ENCODE results near the gene CTNNAL1. TPM values are rescaled to one million over a fixed set of nuclear protein-coding genes. Genes with fewer than 3 reads are reported as not detected.

CTNNAL1 gene
- total and polyA plus RNA-seq, 4 donors: 20.6 to 53.9 (median 37.0) TPM

GRCh38 chr9:109035684-109036423, 22.6 kb upstream of the CTNNAL1 start:
- TF ChIP-seq, protein P1, sequence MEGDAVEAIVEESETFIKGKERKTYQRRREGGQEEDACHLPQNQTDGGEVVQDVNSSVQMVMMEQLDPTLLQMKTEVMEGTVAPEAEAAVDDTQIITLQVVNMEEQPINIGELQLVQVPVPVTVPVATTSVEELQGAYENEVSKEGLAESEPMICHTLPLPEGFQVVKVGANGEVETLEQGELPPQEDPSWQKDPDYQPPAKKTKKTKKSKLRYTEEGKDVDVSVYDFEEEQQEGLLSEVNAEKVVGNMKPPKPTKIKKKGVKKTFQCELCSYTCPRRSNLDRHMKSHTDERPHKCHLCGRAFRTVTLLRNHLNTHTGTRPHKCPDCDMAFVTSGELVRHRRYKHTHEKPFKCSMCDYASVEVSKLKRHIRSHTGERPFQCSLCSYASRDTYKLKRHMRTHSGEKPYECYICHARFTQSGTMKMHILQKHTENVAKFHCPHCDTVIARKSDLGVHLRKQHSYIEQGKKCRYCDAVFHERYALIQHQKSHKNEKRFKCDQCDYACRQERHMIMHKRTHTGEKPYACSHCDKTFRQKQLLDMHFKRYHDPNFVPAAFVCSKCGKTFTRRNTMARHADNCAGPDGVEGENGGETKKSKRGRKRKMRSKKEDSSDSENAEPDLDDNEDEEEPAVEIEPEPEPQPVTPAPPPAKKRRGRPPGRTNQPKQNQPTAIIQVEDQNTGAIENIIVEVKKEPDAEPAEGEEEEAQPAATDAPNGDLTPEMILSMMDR (IDR thresholded peaks at IDR 0.05; ENCODE audit: control extremely low read depth, extremely low read depth): no peak
- peak in 2 of 3 donors; percentile 16 to 22 for DNase-seq
- peaks cover 8 to 29% (median 13%) of the 10 kb centered on the region in 4 donors for H3K36me3 ChIP-seq (ENCODE audit: control insufficient read depth in 4 of 4, insufficient read depth in 4 of 4, low read length in 4 of 4)
- H3K27ac ChIP-seq (ENCODE audit: low read depth in 1 of 2, low read length in 1 of 2): no peak overlapping the region
- no peak overlapping the region for H3K9ac ChIP-seq (ENCODE audit: insufficient read depth in 1 of 2, low read length in 2 of 2)
- no peaks in the 10 kb centered on the region for H3K27me3 ChIP-seq (ENCODE audit: control insufficient read depth in 3 of 3, insufficient read depth in 3 of 3, low read length in 2 of 3)
- H3K9me3 ChIP-seq (ENCODE audit: control insufficient read depth in 4 of 4, insufficient read depth in 3 of 4, low read length in 3 of 4): no peaks in the 10 kb centered on the region
- no peak overlapping the region for H3K4me3 ChIP-seq
- WGBS, 2 donors: 61 to 84% methylated on average over 2 of the region's 2 CpGs
- ATAC-seq (ENCODE audit: insufficient read depth, low FRiP score): peak; percentile 63
- H3K4me1 ChIP-seq (ENCODE audit: control insufficient read depth in 5 of 5, insufficient read depth in 5 of 5, low read length in 5 of 5): peaks cover 0 to 30% (median 11%) of the 10 kb centered on the region in 5 donors

DNA sequence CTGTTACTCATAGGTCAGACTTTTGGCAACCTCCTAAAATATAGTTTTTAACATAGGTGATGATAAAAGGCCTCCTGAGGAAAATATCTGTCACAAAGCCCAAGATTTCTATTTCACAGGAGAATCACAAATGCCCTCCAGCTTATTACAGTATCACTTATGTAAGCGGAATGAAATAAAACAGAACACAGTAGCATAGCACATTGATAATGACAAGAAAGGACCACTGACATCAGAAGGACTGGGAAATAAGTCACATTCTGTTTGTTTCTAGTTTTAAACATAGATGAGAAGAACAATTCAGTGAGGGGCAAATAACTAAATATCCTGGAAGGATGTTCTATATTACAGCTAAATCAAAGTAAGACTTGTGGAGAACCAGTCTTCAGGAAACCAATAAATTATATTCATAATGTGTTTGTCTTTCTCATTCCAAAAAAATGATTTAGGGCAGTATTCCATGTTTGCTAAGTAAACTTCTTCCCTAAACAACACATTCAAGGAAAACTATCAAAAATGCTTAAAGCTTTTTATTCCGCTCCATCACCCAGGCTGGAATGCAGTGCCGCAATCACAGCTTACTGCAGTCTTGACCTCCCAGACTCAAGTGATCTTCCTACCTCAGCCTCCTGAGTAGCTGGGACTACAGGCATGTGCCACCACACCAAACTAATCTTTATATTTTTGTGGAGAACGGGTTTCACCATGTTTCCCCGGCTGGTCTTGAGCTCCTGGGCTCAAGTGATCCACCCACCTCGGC, 20.8 kb upstream of the CTNNAL1 start:
- ATAC-seq (ENCODE audit: insufficient read depth, low FRiP score) (no peak), DNase-seq (no peak)
- TF ChIP-seq, protein P1 (IDR thresholded peaks at IDR 0.05; ENCODE audit: control extremely low read depth, extremely low read depth): no peak
- no peak overlapping the region for H3K4me3 ChIP-seq
- H3K27me3 ChIP-seq (ENCODE audit: control insufficient read depth in 3 of 3, insufficient read depth in 3 of 3, low read length in 2 of 3): no peaks in the 10 kb centered on the region
- no peaks in the 10 kb centered on the region for H3K9me3 ChIP-seq (ENCODE audit: control insufficient read depth in 4 of 4, insufficient read depth in 3 of 4, low read length in 3 of 4)
- 82 to 90% methylated on average over 6 of the region's 6 CpGs for WGBS, 2 donors
- peaks cover 7 to 26% (median 11%) of the 10 kb centered on the region in 4 donors for H3K36me3 ChIP-seq (ENCODE audit: control insufficient read depth in 4 of 4, insufficient read depth in 4 of 4, low read length in 4 of 4)
- H3K27ac ChIP-seq (ENCODE audit: low read depth in 1 of 2, low read length in 1 of 2): no peak overlapping the region
- peaks cover 0 to 27% (median 11%) of the 10 kb centered on the region in 5 donors for H3K4me1 ChIP-seq (ENCODE audit: control insufficient read depth in 5 of 5, insufficient read depth in 5 of 5, low read length in 5 of 5)
- H3K9ac ChIP-seq (ENCODE audit: insufficient read depth in 1 of 2, low read length in 2 of 2): no peak overlapping the region

- Histone ChIP-seq H3K4me3 (no peak overlapping the region), H3K9me3 (ENCODE audit: control insufficient read depth in 4 of 4, insufficient read depth in 3 of 4, low read length in 3 of 4) (no peaks in the 10 kb centered on the region), H3K27me3 (ENCODE audit: control insufficient read depth in 3 of 3, insufficient read depth in 3 of 3, low read length in 2 of 3) (no peaks in the 10 kb centered on the region), H3K9ac (ENCODE audit: insufficient read depth in 1 of 2, low read length in 2 of 2) (no peak overlapping the region), H3K27ac (ENCODE audit: low read depth in 1 of 2, low read length in 1 of 2) (no peak overlapping the region), H3K36me3 (ENCODE audit: control insufficient read depth in 4 of 4, insufficient read depth in 4 of 4, low read length in 4 of 4) (peaks cover 7 to 17% (median 11%) of the 10 kb centered on the region in 4 donors), H3K4me1 (ENCODE audit: control insufficient read depth in 5 of 5, insufficient read depth in 5 of 5, low read length in 5 of 5) (peaks cover 6 to 13% (median 8%) of the 10 kb centered on the region in 5 donors)
- 90 to 96% methylated on average over 3 of the region's 3 CpGs for WGBS, 2 donors
- TF ChIP-seq, protein P1 (IDR thresholded peaks at IDR 0.05; ENCODE audit: control extremely low read depth, extremely low read depth): no peak
- ATAC-seq (ENCODE audit: insufficient read depth, low FRiP score): no peak
- DNase-seq: no peak
These were observed 17.9 kb upstream of the CTNNAL1 start for GRCh38 chr9:109031241-109031640.
